Uterus (tissue), 4 donors: ENCODE data around the gene C2CD3. TPM values are rescaled to one million over a fixed set of nuclear protein-coding genes. Genes with fewer than 3 reads are reported as not detected.

Source experiments
- DNase-seq, 2 donors: peaks; one replicate each; pipeline ENCODE4 v3.0.0-alpha.2; 2019 to 2020
- H3K27ac ChIP-seq, 2 donors: fragments of 200-600 bp; sonication (generic); 1 replicate in 1 of 2; 2 replicates in 1 of 2; pipeline ENCODE4 v1.5.1; 2016 to 2018
- H3K27me3 ChIP-seq, 2 donors: fragments of 200-600 bp; sonication (generic); one replicate each; pipeline ENCODE4 v1.5.1; 2018 to 2019; ENCODE audit warnings: control low read depth in 1 of 2
- H3K36me3 ChIP-seq, 2 donors: fragments of 200-600 bp; sonication (generic); one replicate each; pipeline ENCODE4 v1.5.1; 2019; ENCODE audit warnings: control low read depth in 1 of 2
- H3K4me1 ChIP-seq, 2 donors: fragments of 200-600 bp; sonication (generic); one replicate each; pipeline ENCODE4 v1.5.1; 2018 to 2019; ENCODE audit warnings: control low read depth in 1 of 2
- H3K4me3 ChIP-seq, 2 donors: fragments of 200-600 bp; sonication (generic); 1 replicate in 1 of 2; 2 replicates in 1 of 2; pipeline ENCODE4 v1.5.1; 2018 to 2019; ENCODE audit warnings: mild to moderate bottlenecking in 1 of 2
- H3K9me3 ChIP-seq, 2 donors: fragments of 200-600 bp; sonication (generic); one replicate each; pipeline ENCODE4 v1.5.1; 2019; ENCODE audit warnings: control low read depth in 1 of 2
- CTCF ChIP-seq, 4 experiments: fragments of 200-600 bp in 2 of 4; fragments of 450-650 bp in 2 of 4; sonication (generic) in 2 of 4; IDR thresholded peaks; one replicate each; pipeline ENCODE4 v1.5.1; 2016 to 2019; ENCODE audit warnings: antibody characterized with exemption in 4 of 4, mild to moderate bottlenecking in 2 of 4, moderate library complexity in 1 of 4
- POLR2A ChIP-seq, 2 donors: fragments of 450-650 bp; IDR thresholded peaks; one replicate each; pipeline ENCODE4 v1.6.1; 2016; ENCODE audit warnings: antibody characterized with exemption in 2 of 2, mild to moderate bottlenecking in 1 of 2, moderate library complexity in 1 of 2
- intact Hi-C: fragments of 100-400 bp; cut with DNase I; formaldehyde crosslinking; loops from one replicate; pipeline ENCODE4 v1.15.1; 2023; ENCODE audit warnings: low total_unique reads
- total RNA-seq, 4 donors: library from RNA; depleted of rRNA in 3 of 4; stranded (reverse); fragments of >200 nt in 3 of 4; gene quantifications; one replicate each; pipeline versions ENCODE4 v1.1.0 to v1.2.4, GENCODE V29; 2014 to 2023
- donor health status: DM: yes; HTN: yes; CAD: no.

C2CD3 gene
- total RNA-seq, 4 donors from 2014 or later = 22.5 to 347 (median 29.5) TPM

- Histone ChIP-seq H3K36me3 (no peaks in the 10 kb centered on the region), H3K4me1 (peaks cover 0 to 6% of the 10 kb centered on the region in 2 donors), H3K27me3 (no peaks in the 10 kb centered on the region), H3K4me3 (peak within 1 kb of the TSS; percentile 47 to 59), H3K27ac (peak within 1 kb of the TSS; percentile 63 to 86), H3K9me3 (no peaks in the 10 kb centered on the region)
- DNase-seq = peak; percentile 66 to 76
- intact Hi-C loops = no loop called here
- no peak for TF ChIP-seq POLR2A (IDR thresholded peaks at IDR 0.05)
Measured at GRCh38 chr11:73982595-73982989, 188.2 kb downstream of the C2CD3 start, which contains the start of gene UCP2. Gene UCP2, minus strand, starts transcription at chr11:73982843. Its CDS starts 4,465 bp downstream, at chr11:73978378.

GRCh38 chr11:73981051-73981805, 189.6 kb downstream of the C2CD3 start:
- Histone ChIP-seq H3K36me3 (no peaks in the 10 kb centered on the region), H3K4me1 (peaks cover 0 to 6% of the 10 kb centered on the region in 2 donors), H3K4me3 (no peak overlapping the region), H3K9me3 (no peaks in the 10 kb centered on the region), H3K27me3 (no peaks in the 10 kb centered on the region), H3K27ac (no peak overlapping the region)
- no peak for DNase-seq
- intact Hi-C loops = no loop called here
- TF ChIP-seq POLR2A (IDR thresholded peaks at IDR 0.05) (no peak), CTCF (IDR thresholded peaks at IDR 0.05) (no peak)

GRCh38 chr11:73980001-73980961, 190.5 kb downstream of the C2CD3 start:
- Histone ChIP-seq H3K27me3 (no peaks in the 10 kb centered on the region), H3K4me3 (no peak overlapping the region), H3K9me3 (no peaks in the 10 kb centered on the region), H3K27ac (no peak overlapping the region), H3K36me3 (no peaks in the 10 kb centered on the region), H3K4me1 (peaks cover 0 to 6% of the 10 kb centered on the region in 2 donors)
- DNase-seq = no peak
- TF ChIP-seq POLR2A (IDR thresholded peaks at IDR 0.05) = no peak
- TF ChIP-seq CTCF (IDR thresholded peaks at IDR 0.05) = no peak
- intact Hi-C loops = no loop called here

- Histone ChIP-seq H3K36me3 (no peaks in the 10 kb centered on the region), H3K4me1 (peaks cover 0 to 6% of the 10 kb centered on the region in 2 donors), H3K27ac (no peak overlapping the region), H3K27me3 (no peaks in the 10 kb centered on the region), H3K4me3 (no peak overlapping the region), H3K9me3 (no peaks in the 10 kb centered on the region)
- no peak for DNase-seq
- TF ChIP-seq CTCF (IDR thresholded peaks at IDR 0.05) (no peak), POLR2A (IDR thresholded peaks at IDR 0.05) (no peak)
- intact Hi-C loops = no loop called here
Measured at GRCh38 chr11:73978576-73979086, 192.2 kb downstream of the C2CD3 start.

GRCh38 chr11:73977856-73978519, 192.8 kb downstream of the C2CD3 start:
- TF ChIP-seq CTCF (IDR thresholded peaks at IDR 0.05) (no peak), POLR2A (IDR thresholded peaks at IDR 0.05) (no peak)
- no peak overlapping the region for H3K4me3 ChIP-seq
- H3K27me3 ChIP-seq = no peaks in the 10 kb centered on the region
- peaks cover 0 to 6% of the 10 kb centered on the region in 2 donors for H3K4me1 ChIP-seq
- H3K36me3 ChIP-seq = no peaks in the 10 kb centered on the region
- no peak overlapping the region for H3K27ac ChIP-seq
- H3K9me3 ChIP-seq = no peaks in the 10 kb centered on the region
- intact Hi-C loops = no loop called here
- DNase-seq = no peak
